Stimulated activated CD8-positive, alpha-beta memory T cell treated with anti-CD3 and anti-CD28 coated beads, Interleukin-2, amount 100 ng/mL, for 1 hour (primary cell): ENCODE results near the gene ZNF222.

Source experiments
- DNase-seq, 2 donors: peaks; one replicate each; pipeline ENCODE4 v3.0.0-alpha.2; 2020; ENCODE audit warnings: low read depth in 2 of 2

The ZNF222 gene

GRCh38 chr19:44025217-44025936 lies at the start of gene ZNF222:
Gene ZNF222 (plus strand): TSS chr19:44025379. CDS start chr19:44025437, 58 bp downstream.
- peak; percentile 56 to 62 for DNase-seq

- DNase-seq, result no peak
Observed at GRCh38 chr19:43976732-43977131, 48.4 kb upstream of the ZNF222 start.

DNA sequence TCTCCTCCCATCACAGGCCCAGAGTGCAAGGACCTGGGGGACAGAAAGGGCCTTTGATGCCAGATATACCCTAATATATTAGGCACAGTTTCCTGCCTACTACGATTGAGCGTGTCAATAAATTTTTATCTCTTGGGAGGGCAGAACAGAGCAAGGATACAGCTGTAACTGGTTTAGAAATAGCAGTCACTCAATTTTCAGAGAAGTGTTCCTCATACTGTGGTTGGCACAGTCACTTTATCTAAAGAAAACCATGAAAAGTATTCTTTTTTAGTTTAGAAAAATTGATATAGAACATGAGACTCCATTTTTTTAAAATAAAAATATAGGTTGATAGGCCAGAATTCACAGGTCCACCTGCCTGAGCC lies 41.7 kb upstream of the ZNF222 start:
- no peak for DNase-seq

GRCh38 chr19:43983912-43984686 lies 41.1 kb upstream of the ZNF222 start, which contains the start of gene ZNF155:
Gene ZNF155 (plus strand): TSS chr19:43984188. CDS start chr19:43988544, 4,356 bp downstream.
- peak; percentile 41 to 53 for DNase-seq

DNA sequence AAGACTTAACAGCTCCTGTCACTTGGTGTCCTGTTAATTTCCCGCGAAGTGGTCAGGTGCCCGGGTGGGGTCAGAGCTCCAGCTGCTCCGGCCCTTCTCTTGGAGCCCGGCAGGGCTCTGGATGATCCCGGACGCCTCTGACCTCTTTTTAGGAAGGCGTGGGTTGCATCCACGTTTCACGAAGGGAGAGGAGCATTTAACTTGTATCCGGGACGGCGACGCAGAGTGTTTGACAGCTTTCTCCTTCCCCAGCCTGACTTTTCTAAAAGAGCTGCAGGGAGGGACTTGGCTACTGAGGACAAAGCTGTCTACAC lies 40.5 kb upstream of the ZNF222 start:
- DNase-seq, result no peak

- DNase-seq, result no peak
Observed at GRCh38 chr19:43997631-43998290, 27.4 kb upstream of the ZNF222 start.

- DNase-seq, result no peak
Observed at GRCh38 chr19:44002212-44002565, 23.0 kb upstream of the ZNF222 start.

DNA sequence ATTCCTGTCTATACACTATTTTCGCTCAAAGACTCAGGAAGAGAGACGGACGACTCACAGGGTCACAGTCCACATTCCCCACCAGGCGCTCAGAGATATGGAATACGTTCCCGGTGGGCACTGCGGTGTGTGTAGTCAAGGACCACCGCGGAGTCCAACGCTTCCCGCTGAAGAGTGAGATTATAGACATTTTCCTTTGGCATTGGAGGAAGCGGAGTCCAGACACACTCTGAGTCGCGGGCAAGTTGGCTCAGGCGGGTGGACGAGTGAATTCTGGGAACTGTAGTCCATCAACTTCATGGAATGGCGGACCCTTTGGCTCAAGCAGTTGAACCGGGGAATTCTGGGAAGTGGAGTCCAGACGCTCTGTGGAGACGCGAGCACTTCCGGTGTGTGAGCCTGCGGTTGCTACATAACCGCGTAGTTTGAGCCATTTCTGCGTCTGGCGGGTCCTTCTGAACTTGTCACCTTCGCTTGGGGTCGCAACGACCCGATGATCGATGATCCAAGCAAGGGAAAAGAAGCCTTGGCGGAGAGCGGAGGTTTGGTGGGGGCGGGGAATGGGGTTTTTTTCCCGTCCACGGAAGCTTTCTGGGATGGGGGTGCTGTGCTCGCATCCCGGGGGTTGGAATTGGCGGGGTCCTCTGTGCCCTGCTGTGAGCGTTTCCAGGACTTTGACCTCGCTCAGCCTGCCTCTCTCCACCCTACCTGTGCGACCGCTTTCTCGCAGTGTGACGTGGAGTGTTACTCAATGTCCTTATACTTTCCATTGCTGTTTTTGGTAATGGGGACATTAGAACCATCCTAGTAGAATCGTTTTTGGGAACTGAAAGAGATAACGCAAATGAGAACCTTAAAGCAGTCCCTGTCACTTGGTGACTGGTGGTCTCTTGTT lies 22.4 kb upstream of the ZNF222 start, which contains the start of gene ZNF230:
Gene ZNF230, plus strand, starts transcription at position 392 of the 895 bp plus-strand sequence. CDS start 4,122 bp downstream, outside the sequence.
- DNase-seq, result peak; percentile 67 to 68

DNA sequence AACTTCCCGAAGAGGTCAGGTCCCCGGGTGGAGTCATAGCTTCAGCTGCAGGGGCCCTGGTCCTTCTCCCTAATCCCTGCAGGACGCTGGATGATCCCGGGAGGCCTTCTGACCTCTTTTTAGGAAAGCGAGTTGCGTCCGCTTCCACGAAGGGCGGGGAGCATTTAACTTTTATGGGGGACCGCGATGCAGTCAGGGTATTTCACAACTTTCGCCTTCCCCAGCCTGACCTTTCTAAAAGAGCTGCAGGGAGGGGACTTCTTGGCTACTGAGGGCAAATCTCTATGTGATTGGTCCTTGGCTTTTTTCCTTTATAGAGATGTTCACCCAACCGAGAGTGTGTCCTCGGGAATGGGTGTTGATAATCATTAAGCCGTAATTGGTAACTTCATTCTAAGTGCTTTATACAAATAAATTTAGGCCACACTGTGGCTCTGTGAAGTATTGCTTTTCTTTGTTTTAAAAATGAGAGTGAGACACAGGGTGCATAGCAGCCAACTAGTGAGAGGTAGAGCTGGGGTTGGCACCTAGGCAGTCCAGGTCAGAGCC lies 21.6 kb upstream of the ZNF222 start:
- DNase-seq, result no peak

DNA sequence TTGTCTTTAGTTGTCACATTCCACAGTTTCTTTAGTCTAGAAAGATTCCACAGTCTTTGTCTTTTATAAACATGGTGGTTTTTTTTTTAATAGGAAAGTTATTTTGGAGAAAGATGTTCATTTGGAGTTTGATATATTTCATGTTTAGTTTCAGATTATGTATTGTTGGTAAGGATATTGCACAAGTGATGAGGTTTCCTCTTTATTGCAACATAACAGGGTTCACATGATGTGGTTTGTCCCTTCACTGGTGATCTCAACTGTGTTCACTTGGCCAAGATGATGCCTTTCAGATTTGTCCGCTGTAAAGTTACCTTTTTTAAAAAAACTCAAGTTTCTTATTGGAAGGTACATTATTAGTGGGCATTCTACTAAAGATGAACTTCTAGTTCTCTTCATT lies 19.2 kb upstream of the ZNF222 start:
- no peak for DNase-seq

GRCh38 chr19:44007473-44007872 lies 17.7 kb upstream of the ZNF222 start:
- no peak for DNase-seq

- DNase-seq, result no peak
Observed at GRCh38 chr19:44010468-44010867, 14.7 kb upstream of the ZNF222 start.

DNA sequence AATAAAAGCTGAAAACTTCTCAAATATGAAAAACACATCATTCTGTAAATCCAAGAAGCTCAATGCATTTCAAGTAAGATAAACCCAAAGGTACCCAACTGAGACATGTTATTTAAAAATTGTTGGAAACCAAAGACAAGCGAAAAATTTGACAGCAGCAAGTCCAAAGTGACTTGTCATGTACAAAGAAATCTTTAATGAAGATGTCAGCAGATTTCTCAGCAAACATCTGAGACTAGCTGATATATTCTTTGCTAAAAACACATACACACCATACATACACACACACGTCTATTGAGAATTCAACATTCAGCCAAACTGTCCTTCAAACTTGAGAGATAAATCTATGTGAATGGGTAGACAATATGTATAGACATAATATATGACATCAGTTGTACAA lies 5.7 kb upstream of the ZNF222 start:
- DNase-seq, result no peak

- no peak for DNase-seq
Observed at GRCh38 chr19:44021221-44021620, 4.0 kb upstream of the ZNF222 start.

GRCh38 chr19:44024900-44025216 lies 321 bp upstream of the ZNF222 start:
- DNase-seq, result no peak

GRCh38 chr19:44026622-44027021 lies 1.4 kb downstream of the ZNF222 start:
- no peak for DNase-seq

DNA sequence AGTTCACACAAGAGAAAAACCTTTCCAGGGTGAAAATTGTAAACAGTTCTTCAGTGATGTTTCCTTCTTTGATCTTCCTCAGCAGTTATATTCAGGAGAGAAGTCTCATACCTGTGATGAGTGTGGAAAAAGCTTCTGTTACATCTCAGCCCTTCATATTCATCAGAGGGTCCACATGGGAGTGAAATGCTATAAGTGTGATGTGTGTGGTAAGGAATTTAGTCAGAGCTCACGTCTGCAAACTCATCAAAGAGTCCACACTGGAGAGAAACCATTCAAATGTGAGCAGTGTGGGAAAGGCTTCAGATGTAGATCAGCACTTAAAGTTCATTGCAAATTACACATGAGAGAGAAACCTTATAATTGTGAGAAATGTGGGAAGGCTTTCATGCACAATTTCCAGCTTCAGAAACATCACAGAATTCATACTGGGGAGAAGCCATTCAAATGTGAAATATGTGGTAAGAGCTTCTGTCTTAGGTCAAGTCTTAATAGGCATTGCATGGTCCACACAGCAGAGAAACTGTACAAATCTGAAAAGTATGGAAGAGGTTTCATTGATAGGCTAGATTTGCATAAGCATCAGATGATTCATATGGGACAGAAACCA lies 6.9 kb downstream of the ZNF222 start:
- DNase-seq, result no peak

- DNase-seq, result no peak
Observed at GRCh38 chr19:44042147-44042546, 17.0 kb downstream of the ZNF222 start.

- DNase-seq, result no peak
Observed at GRCh38 chr19:44050740-44051649, 25.8 kb downstream of the ZNF222 start.
